ENCODE results near the gene DCHS1. TPM values are rescaled to one million over a fixed set of nuclear protein-coding genes. Genes with fewer than 3 reads are reported as not detected.

Gene DCHS1
- total and polyA plus RNA-seq, 2 of the 13 experiments (the other 11 are each of a cell fraction or from before 2014, with no cell fraction given), result under 0.01 to 0.03 TPM

GRCh38 chr11:6603287-6604080 is 52.1 kb downstream of the DCHS1 start, which contains the start of the genes ILK and RRP8 (continued):
- TF ChIP-seq ZFP91 (CRISPR knock-in tag; IDR thresholded peaks at IDR 0.05; ENCODE audit: borderline replicate concordance), result peak; percentile 63; the same call in 1 of the 2 replicates
- peak; percentile 91 for TF ChIP-seq ATF7-NPFF (CRISPR knock-in tag; IDR thresholded peaks at IDR 0.05; ENCODE audit: low read depth)
- no peak for TF ChIP-seq TERF1 (CRISPR knock-in tag; IDR thresholded peaks at IDR 0.05)
- no peak for TF ChIP-seq ARNT (IDR thresholded peaks at IDR 0.05)
- TF ChIP-seq TEAD2 (CRISPR knock-in tag; IDR thresholded peaks at IDR 0.05), result no peak
- peak; percentile 53; the same call in 1 of the 2 replicates for TF ChIP-seq FOSL2 (CRISPR knock-in tag; IDR thresholded peaks at IDR 0.05)
- TF ChIP-seq CSRNP1 (CRISPR knock-in tag; IDR thresholded peaks at IDR 0.05), result peak; percentile 85; the same call in 1 of the 2 replicates
- TF ChIP-seq ZNF749 (CRISPR knock-in tag; IDR thresholded peaks at IDR 0.05; ENCODE audit: borderline replicate concordance), result peak; percentile 91; the same call in 1 of the 2 replicates
- TF ChIP-seq GMEB1 (CRISPR knock-in tag; IDR thresholded peaks at IDR 0.05; ENCODE audit: borderline replicate concordance), result peak; percentile 89
- peak; percentile 82; the same call in 1 of the 2 replicates for TF ChIP-seq PAX8 (CRISPR knock-in tag; IDR thresholded peaks at IDR 0.05; ENCODE audit: borderline replicate concordance)
- peak; percentile 79 for TF ChIP-seq PHF5A (CRISPR knock-in tag; IDR thresholded peaks at IDR 0.05; ENCODE audit: low read depth, unreplicated experiment)
- peak; percentile 97; the same call in 1 of the 2 replicates for TF ChIP-seq YEATS4 (CRISPR knock-in tag; IDR thresholded peaks at IDR 0.05; ENCODE audit: borderline replicate concordance)
- TF ChIP-seq NRL (CRISPR knock-in tag; IDR thresholded peaks at IDR 0.05; ENCODE audit: borderline replicate concordance), result peak; percentile 58; the same call in 1 of the 2 replicates
- TF ChIP-seq SP1 (IDR thresholded peaks at IDR 0.05), result no peak
- TF ChIP-seq SP1 (CRISPR knock-in tag; IDR thresholded peaks at IDR 0.05), result peak; percentile 86
- TF ChIP-seq SPEN (CRISPR knock-in tag; IDR thresholded peaks at IDR 0.05; ENCODE audit: low read depth), result peak; percentile 98
- TF ChIP-seq MED13 (CRISPR knock-in tag; IDR thresholded peaks at IDR 0.05), result no peak
- TF ChIP-seq AGO1 (IDR thresholded peaks at IDR 0.05; ENCODE audit: low read depth, low read length, poor library complexity, severe bottlenecking), result no peak
- 0 out of 2 replicates have a peak, but pooled peaks have one; percentile 87 for TF ChIP-seq ZNF354B (CRISPR knock-in tag; IDR thresholded peaks at IDR 0.05)
- TF ChIP-seq CHD4 (IDR thresholded peaks at IDR 0.05; ENCODE audit: borderline replicate concordance, low read length), result no peak
- TF ChIP-seq ZNF605 (CRISPR knock-in tag; IDR thresholded peaks at IDR 0.05), result peak; percentile 96
- TF ChIP-seq SNAPC2 (CRISPR knock-in tag; IDR thresholded peaks at IDR 0.05), result peak; percentile 89
- TF ChIP-seq ZNF143 (CRISPR knock-in tag; IDR thresholded peaks at IDR 0.05), result 0 out of 2 replicates have a peak, but pooled peaks have one; percentile 16
- peak; percentile 96 for TF ChIP-seq ELF1 (CRISPR knock-in tag; IDR thresholded peaks at IDR 0.05)
